ENCODE measurements around the gene OAF. TPM values are rescaled to one million over a fixed set of nuclear protein-coding genes. Genes with fewer than 3 reads are reported as not detected.

OAF gene
- total RNA-seq, 2 donors from 2014 or later = 26.3 to 45.1 TPM

DNA sequence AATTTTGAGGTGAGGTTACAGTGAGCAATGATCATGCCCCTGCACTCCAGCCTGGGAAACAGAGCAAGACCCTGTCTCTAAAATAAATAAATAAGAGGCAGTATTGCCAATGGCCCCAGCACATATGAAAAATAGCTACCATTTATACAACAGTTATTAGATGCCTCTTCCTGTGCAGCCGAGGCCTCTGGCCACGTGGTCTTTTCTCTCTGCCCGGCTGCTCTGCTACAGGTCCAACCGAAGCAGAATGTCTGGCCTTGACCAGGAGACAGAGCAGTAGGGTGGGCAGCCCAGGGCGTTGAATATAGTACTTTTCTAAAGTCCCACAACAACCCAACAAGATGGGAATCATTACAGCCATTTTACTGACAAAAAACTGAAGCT lies 12.4 kb upstream of the OAF start:
- Histone ChIP-seq H3K27me3 (replicated peaks; ENCODE audit: insufficient read depth) (no peaks in the 10 kb centered on the region), H3K27ac (no peak overlapping the region), H3K9me3 (no peaks in the 10 kb centered on the region), H3K4me3 (no peak overlapping the region), H3K36me3 (no peaks in the 10 kb centered on the region), H3K4me1 (ENCODE audit: control insufficient read depth in 1 of 2, low read depth in 2 of 2) (no peaks in the 10 kb centered on the region)
- TF ChIP-seq, protein P1, sequence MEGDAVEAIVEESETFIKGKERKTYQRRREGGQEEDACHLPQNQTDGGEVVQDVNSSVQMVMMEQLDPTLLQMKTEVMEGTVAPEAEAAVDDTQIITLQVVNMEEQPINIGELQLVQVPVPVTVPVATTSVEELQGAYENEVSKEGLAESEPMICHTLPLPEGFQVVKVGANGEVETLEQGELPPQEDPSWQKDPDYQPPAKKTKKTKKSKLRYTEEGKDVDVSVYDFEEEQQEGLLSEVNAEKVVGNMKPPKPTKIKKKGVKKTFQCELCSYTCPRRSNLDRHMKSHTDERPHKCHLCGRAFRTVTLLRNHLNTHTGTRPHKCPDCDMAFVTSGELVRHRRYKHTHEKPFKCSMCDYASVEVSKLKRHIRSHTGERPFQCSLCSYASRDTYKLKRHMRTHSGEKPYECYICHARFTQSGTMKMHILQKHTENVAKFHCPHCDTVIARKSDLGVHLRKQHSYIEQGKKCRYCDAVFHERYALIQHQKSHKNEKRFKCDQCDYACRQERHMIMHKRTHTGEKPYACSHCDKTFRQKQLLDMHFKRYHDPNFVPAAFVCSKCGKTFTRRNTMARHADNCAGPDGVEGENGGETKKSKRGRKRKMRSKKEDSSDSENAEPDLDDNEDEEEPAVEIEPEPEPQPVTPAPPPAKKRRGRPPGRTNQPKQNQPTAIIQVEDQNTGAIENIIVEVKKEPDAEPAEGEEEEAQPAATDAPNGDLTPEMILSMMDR (IDR thresholded peaks at IDR 0.05) = no peak
- ATAC-seq (ENCODE audit: insufficient number of reproducible peaks, low FRiP score, low read depth) (no peak), DNase-seq (ENCODE audit: low spot score) (no peak)

DNA sequence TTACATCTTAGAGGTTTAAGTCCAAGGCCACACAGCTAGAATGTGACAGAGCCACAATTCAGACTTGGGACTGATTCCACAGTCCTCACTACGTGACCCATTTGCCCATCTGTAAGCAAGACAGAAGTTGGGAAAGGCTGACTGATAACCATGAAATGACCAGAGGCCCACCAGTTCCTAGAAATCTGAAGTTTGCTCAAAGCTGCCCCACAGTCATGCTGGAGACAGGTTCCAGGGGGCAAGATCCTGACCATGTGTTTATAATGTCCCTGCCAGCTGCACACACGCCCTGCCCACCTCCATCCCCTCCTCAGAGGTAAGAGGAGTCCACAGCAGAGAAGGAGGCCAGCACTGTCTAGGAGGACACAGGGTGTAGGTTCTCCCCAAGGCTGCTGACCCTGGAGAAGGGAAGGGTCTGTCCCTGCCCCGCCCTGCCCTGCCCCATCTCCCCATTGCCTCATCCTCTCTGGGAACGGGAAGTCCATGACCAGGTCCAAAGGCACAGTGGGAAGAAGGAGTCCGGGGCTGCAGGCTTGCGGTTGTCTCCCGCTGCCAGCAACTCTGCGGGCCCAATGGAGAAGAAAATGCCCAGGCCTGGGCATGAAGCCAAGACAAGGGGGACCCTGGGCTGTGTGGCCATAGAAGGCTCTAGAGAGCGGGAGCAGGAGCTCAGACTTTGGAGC lies 11.9 kb upstream of the OAF start:
- no peaks in the 10 kb centered on the region for H3K27me3 ChIP-seq (replicated peaks; ENCODE audit: insufficient read depth)
- ATAC-seq (ENCODE audit: insufficient number of reproducible peaks, low FRiP score, low read depth) (no peak), DNase-seq (ENCODE audit: low spot score) (no peak)
- H3K36me3 ChIP-seq = no peaks in the 10 kb centered on the region
- TF ChIP-seq, protein P1 (IDR thresholded peaks at IDR 0.05) = no peak
- no peaks in the 10 kb centered on the region for H3K9me3 ChIP-seq
- H3K4me1 ChIP-seq (ENCODE audit: control insufficient read depth in 1 of 2, low read depth in 2 of 2) = no peaks in the 10 kb centered on the region
- H3K27ac ChIP-seq = no peak overlapping the region
- no peak overlapping the region for H3K4me3 ChIP-seq

DNA sequence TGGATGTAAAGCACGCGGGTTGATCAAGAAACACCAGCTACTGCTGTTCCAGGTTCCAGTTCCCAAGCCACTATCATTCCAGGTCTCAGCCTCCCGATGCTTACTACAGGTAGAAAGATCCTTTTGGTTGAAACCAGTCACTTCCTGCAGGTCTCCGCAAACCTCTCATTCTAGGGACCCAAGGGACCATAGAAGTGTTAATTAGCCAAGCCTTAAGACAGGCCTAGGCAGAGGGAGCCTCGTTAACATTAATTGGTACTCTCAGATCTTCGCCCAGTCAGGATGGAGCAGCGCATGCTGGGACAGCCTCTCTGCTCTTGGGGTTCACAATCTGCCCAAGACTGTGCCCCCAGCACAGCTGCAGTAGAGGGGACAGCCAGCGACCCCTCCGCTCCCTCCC lies 11.2 kb upstream of the OAF start:
- no peak overlapping the region for H3K4me3 ChIP-seq
- H3K27me3 ChIP-seq (replicated peaks; ENCODE audit: insufficient read depth) = no peaks in the 10 kb centered on the region
- TF ChIP-seq, protein P1 (IDR thresholded peaks at IDR 0.05) = no peak
- H3K27ac ChIP-seq = no peak overlapping the region
- no peaks in the 10 kb centered on the region for H3K4me1 ChIP-seq (ENCODE audit: control insufficient read depth in 1 of 2, low read depth in 2 of 2)
- no peaks in the 10 kb centered on the region for H3K36me3 ChIP-seq
- DNase-seq (ENCODE audit: low spot score) (no peak), ATAC-seq (ENCODE audit: insufficient number of reproducible peaks, low FRiP score, low read depth) (no peak)
- no peaks in the 10 kb centered on the region for H3K9me3 ChIP-seq

DNA sequence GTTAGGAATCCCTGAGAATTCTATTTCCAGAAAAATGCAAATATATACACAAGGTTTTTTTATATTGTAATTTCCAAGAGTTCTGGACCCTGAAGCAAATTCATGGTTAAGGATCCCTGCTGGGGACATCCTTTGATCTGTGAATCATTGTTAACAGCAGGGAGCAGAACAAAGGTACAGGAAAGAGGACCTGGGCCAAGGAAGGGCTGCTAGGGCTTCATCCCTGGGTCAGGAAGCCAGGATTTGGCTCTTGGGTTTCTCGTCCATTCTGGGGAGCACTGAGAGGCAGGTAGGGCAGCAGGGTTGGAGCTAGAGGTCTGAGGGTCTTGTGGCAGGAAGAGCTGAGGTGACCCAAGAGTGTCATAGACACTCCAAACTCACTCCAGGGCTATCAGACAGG lies 10.2 kb upstream of the OAF start:
- Histone ChIP-seq H3K4me3 (no peak overlapping the region), H3K27me3 (replicated peaks; ENCODE audit: insufficient read depth) (no peaks in the 10 kb centered on the region), H3K4me1 (ENCODE audit: control insufficient read depth in 1 of 2, low read depth in 2 of 2) (no peaks in the 10 kb centered on the region), H3K27ac (no peak overlapping the region), H3K36me3 (no peaks in the 10 kb centered on the region), H3K9me3 (no peaks in the 10 kb centered on the region)
- ATAC-seq (ENCODE audit: insufficient number of reproducible peaks, low FRiP score, low read depth) (no peak), DNase-seq (ENCODE audit: low spot score) (no peak)
- TF ChIP-seq, protein P1 (IDR thresholded peaks at IDR 0.05) = no peak

DNA sequence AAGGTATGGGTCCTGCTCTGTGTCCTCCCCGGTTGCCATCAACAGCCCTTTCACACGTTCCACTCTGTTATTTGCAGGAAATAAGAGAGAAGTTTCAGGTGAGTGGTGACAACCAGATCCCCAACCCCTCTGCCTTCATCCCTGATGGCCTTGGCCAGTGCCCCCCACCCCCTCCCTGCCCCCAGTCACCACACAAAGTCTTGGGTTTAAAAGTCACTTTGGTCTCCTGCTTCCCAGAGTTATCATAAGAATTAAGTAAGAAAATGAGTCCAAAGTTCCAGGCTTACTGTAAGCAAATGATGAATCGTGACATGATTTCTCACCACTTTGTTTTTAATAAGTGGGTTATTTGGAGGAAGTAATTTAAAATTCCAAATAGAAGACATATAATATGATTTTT lies 9.2 kb upstream of the OAF start:
- DNase-seq (ENCODE audit: low spot score) = no peak
- no peaks in the 10 kb centered on the region for H3K27me3 ChIP-seq (replicated peaks; ENCODE audit: insufficient read depth)
- H3K9me3 ChIP-seq = no peaks in the 10 kb centered on the region
- H3K27ac ChIP-seq = no peak overlapping the region
- no peaks in the 10 kb centered on the region for H3K36me3 ChIP-seq
- no peak overlapping the region for H3K4me3 ChIP-seq
- ATAC-seq (ENCODE audit: insufficient number of reproducible peaks, low FRiP score, low read depth) = no peak
- TF ChIP-seq, protein P1 (IDR thresholded peaks at IDR 0.05) = no peak
- H3K4me1 ChIP-seq (ENCODE audit: control insufficient read depth in 1 of 2, low read depth in 2 of 2) = no peaks in the 10 kb centered on the region
